Activated CD4-positive, alpha-beta T cell treated with anti-CD3 and anti-CD28 coated beads for 48 hours (primary cell): ENCODE measurements around the gene PJA2.
"Not testable (repeated sequence)": the region's sequence is repeated elsewhere in the genome, so short reads cannot be mapped to it uniquely, and the experiment has no call there.

Experiments
- DNase-seq: peaks from one replicate; pipeline ENCODE4 v3.0.0-alpha.2; 2020

The PJA2 gene

GRCh38 chr5:109305352-109305751 is 104.4 kb downstream of the PJA2 start:
- no peak for DNase-seq

- no peak for DNase-seq
These were observed 105.5 kb downstream of the PJA2 start for GRCh38 chr5:109304309-109304708.

DNA sequence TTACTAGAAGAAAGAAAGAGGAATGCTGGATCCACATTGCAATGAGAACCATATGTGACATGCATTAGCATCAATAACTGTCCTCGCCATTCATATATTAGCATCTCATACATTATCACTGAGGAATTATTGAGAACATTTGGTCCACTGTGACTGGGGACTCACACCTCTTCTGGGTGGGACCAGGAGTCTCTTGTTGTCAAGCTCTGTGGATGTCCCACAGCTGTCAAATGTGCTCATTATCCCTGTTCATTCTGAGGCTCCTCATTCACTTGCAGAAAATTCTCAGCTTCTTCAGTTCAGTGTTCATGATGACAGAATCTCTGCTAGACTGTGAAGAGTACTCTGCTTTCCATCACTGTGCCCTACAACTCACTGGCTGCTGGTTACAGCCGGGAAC is 109.4 kb downstream of the PJA2 start:
- no peak for DNase-seq

DNA sequence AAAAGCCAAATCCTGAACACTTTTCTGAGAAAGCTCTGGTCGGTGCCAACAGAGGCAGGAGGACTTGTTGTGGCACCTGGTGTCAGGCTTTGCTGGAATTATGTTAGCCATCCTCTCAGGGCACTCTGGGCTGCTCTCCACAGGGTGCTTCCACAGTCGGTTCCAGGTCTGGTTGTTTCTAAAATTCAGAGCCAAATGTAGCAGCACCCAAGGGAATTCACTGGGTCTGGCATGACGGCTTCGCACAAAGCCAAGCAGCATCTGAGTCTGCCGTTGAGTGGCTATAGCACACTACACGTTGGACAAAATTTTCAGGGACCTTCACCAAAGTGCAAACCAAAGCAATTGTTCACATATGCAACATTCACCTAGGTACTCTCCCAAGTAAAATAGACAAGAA is 110.2 kb downstream of the PJA2 start:
- DNase-seq: no peak

GRCh38 chr5:109298794-109299193 is 111.0 kb downstream of the PJA2 start:
- no peak for DNase-seq

DNA sequence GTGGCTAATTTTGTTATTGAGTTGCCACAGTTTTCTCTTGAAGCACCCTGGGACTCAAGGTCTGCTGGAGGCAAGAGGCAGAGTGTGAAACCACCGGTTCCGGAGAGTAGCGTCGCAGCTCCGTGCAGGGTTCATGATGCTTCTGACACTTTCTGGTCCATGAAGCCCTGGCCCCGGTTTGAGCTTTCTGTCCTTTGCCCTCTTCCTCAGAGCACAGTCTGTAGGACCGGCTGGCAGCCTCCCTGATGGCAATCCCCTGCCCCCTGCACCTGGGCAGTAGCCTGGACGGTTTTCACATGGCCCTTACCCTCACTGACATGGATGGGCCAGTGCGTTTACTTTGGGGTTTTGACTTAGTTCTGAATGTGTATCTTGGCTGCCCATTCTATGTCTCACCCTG is 111.9 kb downstream of the PJA2 start:
- no peak for DNase-seq

DNA sequence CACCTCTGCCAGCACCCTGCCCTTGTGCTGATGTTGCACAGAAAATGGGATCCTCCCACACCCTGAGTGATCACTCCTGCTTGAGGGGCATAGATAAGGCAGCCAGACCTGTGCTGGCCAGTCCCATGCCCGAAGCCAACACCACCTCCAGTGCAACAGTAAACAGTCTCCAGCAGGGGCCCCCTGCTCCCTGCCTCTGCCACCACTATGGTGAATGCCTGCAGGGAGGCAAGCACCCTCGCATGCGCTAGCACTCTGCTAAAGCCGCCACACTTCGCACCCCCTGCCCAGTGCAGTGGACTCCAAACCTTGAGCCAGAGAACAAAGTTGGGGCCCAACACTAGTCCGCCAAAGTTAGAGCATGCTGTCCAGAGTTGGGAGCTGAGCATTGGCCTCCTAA is 118.7 kb downstream of the PJA2 start:
- no peak for DNase-seq

- DNase-seq: no peak
These were observed 119.5 kb downstream of the PJA2 start for GRCh38 chr5:109290231-109290630.

- not testable (repeated sequence) for DNase-seq
These were observed 123.1 kb downstream of the PJA2 start for GRCh38 chr5:109286628-109287027.
